ENCODE data around the gene HSPA2.

The HSPA2 gene

DNA sequence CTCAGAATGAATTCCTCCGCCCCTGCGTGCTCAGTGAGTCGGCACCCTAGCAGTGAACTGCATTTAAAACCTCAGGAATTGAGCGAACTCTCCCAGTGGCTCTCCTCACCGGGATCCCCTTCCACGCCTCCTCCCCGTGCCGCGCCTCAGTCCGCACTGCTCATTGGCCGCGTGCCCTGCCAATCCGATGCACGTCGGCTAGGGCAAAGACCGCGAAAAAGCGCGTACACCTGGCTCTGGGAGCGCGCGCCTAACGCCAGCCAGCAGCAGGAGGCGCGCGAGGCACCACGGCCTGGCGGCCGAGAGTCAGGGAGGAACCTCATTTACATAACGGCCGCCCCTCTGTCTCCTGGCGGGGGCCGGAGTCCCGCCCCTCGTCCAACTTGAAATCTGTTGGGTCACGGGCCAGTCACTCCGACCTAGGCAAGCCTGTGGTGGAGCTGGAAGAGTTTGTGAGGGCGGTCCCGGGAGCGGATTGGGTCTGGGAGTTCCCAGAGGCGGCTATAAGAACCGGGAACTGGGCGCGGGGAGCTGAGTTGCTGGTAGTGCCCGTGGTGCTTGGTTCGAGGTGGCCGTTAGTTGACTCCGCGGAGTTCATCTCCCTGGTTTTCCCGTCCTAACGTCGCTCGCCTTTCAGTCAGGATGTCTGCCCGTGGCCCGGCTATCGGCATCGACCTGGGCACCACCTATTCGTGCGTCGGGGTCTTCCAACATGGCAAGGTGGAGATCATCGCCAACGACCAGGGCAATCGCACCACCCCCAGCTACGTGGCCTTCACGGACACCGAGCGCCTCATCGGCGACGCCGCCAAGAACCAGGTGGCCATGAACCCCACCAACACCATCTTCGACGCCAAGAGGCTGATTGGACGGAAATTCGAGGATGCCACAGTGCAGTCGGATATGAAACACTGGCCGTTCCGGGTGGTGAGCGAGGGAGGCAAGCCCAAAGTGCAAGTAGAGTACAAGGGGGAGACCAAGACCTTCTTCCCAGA, at the start of gene HSPA2:
HSPA2 (plus strand) TSS at position 534 of the 995 bp plus-strand sequence; CDS start at position 643, 109 bp downstream.
- DNase-seq (ENCODE audit: low read depth) = peak; percentile 93

DNA sequence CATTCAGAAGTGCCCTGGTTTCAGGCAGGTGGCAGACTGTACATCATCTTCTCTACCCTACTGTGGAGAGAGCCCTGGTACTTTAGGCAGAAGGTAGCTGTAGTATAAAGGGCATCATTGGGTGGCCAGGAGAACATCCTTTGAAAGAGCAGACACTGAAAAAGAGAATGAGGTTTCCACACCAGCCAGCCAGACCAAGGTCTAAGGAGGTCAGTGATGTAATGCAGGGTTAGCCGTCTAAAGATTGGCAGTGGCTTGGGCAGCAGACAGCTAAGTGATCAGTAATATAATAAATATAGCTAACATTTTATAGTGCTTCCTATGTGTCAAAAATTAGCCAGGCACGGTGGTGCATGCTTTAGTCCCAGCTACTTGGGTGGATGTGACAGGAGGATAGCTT, 48.9 kb upstream of the HSPA2 start:
- DNase-seq (ENCODE audit: low read depth) = no peak

DNA sequence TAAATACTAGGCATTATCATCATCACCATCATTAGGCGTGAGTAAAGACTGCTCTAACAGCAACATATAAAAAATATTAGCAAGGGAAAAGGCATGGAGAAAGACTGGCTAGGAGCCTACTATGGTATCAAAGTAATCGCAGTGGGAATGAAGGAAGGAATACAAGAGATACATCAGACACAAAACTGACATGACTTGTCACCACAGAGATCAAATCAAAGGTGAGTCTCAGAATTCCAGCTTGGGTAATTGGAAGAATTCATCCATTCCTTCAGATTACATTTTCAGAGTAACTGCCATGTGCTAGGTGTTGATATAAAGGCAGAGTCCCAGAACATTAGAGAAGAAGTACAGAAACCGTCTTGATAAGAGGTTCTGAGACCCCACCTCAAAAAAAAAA, 47.1 kb upstream of the HSPA2 start:
- DNase-seq (ENCODE audit: low read depth) = no peak

DNA sequence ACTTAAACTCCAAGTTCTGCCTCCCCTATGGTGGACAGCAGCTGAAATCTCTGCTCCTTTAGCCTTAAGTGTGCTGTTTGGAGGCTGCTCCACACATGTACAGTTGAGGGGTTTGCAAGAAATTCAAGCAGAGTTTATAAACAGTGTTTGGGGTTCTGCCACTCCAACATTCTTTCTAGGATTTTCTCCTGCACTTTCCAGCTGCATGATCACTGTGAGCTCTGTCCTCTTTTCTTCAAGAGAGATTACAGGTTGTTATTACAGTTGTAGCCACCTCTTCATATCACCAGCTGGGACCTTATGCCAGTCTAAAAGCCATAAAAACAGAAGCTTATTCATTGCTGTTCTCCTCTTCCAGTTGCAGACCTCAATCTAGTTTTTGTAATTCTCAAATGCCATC, 45.3 kb upstream of the HSPA2 start:
- no peak for DNase-seq (ENCODE audit: low read depth)

DNA sequence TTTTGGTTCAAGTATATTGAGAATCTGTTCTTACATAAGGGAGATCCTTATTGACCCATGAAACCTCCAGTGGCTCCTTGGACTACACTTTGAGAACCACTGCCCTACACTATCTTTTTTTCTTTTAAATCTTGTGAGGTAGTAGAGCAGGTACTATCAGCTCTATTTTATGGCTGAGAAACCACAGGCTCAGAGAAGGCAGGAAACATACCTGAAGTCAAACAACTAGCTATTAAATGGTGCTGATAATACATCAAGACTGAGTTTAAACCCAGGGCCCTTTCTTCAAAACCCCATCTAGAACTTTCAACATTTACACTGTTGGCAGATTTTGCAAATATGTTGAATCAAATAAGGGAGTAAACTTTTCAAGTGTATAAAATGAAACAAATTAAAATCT, 43.8 kb upstream of the HSPA2 start:
- DNase-seq (ENCODE audit: low read depth) = no peak

DNA sequence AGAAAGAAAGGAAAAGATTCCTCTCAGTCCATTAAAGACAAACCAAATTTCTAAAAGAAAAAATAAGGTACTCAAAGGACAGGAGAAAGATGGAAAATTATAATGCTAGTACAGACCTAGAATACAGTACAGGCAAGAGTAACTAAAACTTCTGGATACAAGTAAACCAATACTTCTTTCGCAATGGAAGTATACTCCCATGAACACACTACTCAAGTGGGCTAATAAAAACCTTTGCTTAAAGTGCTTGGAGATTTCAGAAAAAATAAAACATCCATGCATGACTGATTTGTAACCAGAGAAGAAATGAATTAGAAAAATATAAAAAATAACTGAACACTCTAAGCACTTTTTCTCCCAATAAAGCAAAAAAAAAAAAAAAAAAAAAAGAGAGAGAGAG, 40.5 kb upstream of the HSPA2 start:
- DNase-seq (ENCODE audit: low read depth) = no peak

DNA sequence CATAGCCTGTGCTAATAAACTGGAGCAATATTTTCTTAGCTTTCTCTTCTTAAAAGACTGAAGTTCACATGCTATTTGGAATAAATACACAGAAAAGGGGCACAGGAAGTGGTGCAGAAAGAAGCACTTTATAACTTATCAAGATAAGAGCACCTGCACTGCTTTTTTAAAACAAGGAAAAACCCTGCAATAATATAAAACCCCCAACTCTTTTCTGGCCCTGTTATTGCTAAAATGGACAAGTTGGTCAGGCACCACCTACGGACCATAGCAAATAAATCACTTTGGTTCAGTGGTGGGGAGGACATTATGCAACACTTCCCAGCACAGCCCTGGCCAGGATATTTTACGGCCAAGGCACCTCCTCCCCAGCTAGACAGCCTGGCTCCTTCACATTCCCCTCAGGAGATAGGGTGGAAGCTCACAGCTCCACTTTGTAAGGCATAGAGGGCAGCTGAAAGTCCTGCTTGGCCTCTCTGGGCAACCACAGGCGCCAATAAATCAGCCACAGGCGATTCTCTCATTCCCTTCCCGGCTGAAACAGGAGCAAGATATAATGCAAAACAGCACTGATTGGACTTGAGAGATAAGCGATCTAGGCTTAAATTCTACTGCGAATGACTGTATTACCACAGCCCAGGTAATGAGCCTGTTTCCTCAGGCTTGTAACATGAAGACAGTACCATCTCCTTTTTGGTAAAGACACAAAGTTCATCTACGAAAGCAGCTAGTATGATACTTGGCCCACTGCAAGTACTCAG, 39.0 kb upstream of the HSPA2 start:
- no peak for DNase-seq (ENCODE audit: low read depth)

DNA sequence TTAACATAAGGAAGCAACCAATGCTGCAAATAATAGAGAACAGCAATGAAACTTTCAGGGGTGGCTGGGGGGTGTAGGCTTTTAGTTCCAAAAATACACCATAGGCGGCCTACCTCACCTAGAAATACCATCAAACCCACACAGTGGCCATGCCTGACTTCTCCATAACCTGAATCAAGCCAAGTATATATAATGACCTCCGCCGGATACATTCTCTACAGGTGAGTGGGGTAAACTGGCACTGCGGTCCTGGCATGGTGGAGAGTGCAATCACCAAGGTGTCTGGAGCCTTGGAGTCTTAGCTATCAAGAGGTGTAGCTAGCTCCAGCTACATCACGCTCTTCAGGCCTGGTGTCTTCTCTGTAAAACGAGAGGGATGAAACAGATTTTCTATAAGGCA, 38.1 kb upstream of the HSPA2 start:
- DNase-seq (ENCODE audit: low read depth) = no peak

DNA sequence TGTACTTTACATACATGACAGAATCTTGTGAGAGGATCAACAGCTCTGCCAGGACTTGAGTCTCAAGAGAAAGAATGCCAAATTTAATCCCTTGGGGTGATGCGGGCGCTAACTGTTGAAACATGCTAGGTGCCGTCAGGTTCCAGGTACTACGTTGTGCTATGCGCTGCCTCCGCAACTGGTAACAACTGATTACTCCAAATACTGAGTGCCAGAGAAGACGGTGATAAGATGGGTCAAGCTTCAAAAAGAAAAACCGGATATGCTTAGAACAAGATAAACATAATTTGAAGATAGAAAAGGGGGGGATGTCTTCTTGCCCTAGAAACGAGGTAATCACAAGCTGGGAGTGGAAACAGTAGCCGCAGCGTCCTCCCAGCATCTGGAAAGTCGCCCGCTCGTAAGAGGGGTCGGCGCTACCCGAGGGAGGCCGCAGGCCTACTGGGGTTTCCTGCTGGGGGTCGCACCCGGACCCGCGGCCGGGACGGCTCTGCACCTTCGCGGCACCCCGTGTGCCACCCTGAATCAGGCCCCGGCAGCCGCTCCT, 37.6 kb upstream of the HSPA2 start:
- DNase-seq (ENCODE audit: low read depth) = no peak

DNA sequence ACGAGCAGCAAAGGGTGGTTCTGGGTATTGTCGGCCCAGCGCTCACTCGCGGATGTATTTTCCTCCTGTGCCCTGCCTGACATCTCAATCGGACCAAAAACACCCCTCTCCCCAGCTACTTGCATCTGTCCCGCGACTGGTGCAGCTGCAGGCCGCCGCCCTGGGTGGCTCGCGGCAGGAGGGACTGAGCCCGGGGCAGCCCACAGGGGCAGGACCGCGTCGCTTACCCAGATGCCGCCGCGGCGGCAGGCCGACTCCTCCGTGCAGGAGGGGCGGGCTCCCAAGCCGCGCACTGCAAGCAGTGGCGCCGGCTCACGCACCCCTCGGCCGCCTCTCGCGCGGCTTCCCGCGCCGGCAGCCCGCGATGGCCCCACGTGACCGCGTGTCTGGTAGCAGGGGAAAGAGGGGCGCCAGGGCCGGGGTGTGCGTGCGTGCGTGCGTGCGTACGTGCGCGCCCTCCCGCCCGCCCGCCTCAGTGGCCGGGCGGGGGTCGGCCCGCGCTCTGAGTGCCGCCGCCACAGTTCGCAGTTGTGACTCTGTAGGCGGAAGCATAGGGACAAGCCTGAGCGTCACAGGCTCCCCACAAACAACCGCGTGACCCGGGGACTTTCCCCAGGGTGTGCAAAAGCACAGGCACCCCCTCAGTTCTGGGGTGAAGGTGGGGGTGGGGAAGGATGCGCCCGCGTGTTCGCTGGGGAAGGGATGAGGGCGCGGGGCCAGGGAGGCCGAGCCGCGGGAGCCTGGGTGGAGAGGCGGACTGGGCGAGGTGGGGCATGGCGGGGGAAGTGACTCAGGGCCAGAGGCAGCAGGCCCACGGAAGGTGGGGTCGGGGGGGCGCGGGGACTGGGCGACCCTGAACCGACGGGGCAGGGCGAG, 36.9 kb upstream of the HSPA2 start, which contains the start of gene ZBTB25:
ZBTB25 (minus strand) TSS at position 405 of the 876 bp plus-strand sequence. CDS start 13,305 bp downstream, outside the sequence.
- DNase-seq (ENCODE audit: low read depth) = peak; percentile 82

DNA sequence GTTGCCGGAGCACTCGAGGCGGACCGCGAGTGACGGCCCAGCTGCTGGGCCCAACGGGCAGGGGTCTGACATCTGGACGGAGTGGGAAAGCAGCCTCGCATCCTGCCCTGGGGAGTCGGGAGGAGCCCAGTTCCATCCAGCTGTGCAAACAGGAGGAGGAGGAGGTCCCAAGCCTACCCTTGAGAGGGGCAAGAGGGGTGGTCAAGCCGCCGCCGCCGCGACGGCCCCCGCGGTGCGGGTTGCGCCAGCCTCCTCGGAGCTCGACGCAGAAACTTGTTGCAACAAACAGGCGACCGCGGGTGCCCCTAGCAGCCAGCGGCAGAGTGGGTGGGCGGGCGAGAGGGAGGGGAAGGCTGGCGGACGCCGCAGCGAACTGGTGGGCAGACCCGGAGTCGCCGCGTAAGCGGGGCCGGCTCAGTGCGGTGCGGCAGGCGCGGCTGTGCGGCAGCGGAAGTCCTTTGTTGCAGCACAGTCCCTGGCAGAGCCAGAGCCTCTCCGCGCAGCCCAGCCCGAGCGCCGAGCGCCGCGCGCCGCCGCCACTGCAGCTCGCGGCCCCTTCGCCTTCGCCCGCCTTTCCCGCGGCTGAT, 36.1 kb upstream of the HSPA2 start, which contains the start of gene ZBTB1:
ZBTB1 (plus strand) TSS at position 461 of the 587 bp plus-strand sequence. CDS start 16,735 bp downstream, outside the sequence.
- peak; percentile 60 for DNase-seq (ENCODE audit: low read depth)

DNA sequence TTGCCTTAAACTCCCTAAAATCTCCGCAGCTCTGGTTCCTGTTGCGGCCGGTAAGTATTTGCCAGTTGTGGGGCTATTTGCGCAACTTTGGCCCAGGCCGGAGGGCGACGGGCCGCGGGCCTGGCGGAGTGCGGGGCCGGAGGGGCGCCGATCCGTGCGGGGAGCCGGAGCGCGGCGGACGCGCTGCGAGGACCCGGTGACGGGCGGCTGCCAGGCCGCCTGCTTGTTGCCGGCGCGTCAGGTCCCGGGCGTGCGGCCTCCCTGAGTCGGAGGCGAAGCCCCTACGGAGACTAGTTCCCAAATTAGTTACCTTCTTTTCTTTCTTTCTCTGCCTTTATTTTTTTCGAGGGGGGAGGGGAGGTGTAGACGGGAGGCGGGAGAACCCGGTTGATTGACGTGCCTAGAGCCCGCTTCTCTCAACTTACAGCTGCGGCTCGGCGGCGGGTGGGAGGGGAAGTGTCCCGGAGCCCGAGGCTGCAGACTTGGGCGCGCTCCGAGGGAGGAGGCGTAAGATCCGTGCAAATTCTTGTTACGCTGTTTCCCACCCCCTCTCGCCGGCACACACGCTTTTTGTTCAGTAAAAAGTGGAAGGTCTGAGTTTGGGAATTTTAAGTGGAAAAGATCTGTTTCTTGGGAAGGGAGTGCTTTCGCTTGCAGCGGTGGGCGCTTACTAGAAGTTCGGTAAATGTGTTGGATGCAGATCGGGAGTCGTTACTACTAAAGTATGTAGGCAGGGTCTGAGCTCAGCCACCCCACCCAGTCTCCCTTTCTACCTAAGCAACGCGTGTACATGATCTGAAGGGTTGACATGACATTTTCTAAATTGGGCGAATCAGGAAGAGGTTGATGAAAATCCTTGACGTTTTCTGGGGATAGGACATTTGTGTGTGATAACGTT, 35.4 kb upstream of the HSPA2 start:
- DNase-seq (ENCODE audit: low read depth) = peak; percentile 49

DNA sequence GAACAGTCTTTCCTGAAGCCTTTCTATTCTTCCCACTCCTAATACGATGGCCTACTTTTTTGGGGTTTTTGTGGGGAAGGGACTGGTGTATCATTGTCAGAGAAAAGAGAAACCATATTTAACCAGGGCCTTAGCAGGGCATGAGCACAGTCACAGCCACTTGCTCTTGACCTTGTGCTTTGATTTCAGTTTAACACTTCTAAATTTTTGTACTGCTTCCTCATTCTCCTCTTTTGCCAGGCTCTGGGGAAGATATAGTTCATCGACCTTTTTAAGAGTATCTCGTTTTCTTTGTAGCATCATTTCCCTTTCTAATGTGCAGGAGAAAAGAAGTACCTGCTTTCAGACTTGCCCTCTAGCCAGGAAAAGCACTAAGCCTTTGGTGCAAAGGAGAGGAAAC, 33.8 kb upstream of the HSPA2 start:
- no peak for DNase-seq (ENCODE audit: low read depth)

DNA sequence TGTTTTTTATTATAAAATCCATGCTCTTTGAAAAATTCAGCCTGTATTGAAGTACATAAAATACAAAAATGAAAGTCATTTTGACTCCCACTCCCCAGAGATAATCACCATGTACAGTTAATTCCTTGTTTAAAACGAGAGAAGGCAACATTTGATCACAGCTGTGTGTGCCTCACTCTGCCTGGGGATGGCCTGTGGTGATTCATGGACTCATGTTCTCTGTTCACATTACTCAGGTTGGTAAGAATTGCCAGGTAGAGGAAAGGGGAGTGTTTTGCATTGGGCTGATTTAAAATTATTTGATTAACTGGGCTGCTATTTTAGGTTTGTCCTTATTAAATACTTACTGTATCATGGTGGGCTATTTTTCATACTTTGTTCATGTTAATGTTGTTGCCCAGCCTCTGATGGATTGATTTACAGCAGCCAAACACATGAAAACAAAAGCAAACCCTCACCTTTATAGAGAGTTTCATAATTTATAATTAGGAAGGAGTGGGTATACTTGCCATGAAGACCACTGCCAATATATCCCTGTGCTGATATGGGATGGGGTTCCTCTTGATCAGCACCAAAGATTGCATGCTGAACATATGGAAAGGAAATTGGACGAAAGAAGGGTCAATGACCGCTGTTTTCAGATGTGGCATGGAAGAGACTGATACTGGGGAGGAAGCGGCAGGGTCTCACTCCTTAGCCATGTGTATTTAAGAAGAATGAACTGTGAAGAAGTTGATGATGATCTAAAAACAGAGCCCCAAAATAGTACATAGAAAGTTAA, 33.0 kb upstream of the HSPA2 start:
- no peak for DNase-seq (ENCODE audit: low read depth)

DNA sequence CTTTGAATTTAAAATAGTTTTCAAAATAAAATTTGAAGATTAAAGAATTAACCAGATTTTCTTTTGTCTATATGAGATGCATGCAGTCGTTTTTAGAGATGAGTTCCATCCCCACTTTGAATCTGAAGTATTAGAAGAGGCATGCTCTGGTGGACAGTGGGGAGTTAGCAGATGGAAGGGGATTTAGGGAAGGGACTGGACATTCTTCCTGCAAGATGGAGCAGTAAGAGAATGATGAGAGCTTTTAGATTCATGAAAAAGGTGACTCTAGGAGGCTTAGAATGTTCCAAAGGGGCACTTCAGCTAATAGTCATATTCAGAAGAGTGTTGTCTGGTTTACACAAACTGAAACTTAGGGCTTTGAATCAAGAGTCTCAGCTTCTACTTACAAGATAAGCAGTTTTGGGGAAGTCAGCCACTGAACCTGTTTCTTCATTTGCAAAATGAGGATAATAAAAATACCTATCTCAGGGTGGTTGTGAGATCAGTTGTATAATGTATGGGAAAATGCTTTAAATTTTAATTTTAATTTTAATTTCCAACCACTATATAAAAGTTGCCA, 32.2 kb upstream of the HSPA2 start:
- DNase-seq (ENCODE audit: low read depth) = no peak

DNA sequence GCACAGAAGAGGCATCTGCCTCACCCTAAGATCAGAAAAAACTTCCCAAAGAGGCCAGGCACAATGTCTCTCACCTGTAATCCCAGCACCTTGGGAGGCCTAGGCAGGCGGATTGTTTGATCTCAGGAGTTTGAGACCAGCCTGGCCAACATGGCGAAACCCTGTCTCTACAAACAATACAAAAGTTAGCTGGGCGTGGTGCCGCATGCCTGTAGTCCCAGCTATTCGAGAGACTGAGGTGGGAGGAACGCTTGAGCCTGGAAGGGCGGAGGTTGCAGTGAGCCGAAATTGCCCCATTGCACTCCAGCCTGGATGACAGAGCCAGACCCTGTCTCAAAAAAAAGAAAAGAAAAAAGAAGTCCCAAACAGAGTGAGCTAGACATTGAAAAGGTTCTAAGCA, 31.5 kb upstream of the HSPA2 start:
- no peak for DNase-seq (ENCODE audit: low read depth)

DNA sequence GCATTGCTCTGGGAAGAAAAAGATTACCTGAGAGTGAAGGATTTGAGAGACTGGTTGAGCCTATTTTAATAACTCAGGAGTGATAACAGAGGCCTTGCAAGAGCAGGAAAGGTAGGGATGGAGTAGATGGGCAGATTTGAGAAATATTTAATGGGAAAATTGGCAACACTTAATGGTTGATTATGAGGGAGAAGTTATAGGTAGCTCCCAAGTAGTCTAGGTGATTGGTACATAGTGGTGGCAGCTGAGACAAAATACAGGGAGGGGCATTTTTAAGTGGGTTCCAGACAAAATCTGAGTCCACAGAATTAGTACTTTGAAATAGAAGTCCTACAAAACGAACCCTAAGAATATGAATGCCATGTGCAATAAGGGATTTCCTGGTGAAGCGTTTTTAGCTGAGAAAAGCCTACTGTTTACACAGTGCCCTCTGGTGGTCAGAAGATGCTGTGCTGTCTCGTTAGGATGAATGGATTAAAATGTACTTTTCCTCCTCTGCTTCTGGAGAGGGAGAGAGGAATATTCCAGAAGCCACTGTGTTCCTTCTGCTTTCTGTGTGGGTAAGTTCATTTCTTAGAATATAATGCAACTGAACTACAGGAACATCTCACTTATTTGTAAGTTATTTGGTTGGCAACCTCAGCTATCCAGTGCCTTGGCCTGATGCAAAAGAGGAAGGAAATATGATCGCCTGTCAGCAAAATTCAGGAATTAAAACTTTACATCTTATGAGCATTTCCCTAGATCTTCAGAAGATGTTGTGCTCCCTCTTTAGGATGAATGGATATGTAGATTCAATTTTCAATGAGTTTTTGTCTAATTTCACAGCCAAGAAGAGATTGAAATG, 29.5 kb upstream of the HSPA2 start:
- DNase-seq (ENCODE audit: low read depth) = no peak

DNA sequence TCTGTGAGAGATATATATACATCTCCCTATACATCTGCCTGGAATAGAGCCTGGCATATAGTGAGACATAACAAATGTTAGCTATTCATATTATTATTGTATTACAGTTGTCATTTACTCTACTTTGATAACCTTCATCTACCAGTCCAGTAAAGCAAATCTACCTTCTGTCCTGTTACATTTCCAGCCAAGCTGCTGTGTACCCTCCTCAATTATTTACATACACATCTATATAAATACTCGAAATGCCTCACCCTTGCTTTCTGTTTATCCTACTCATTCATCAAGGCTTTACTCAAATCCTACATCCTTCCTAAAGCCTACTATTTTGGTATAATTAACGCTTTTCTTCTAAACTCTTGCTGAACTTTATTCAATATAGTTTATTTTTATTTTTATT, 27.3 kb upstream of the HSPA2 start:
- no peak for DNase-seq (ENCODE audit: low read depth)

Data from CMK (cell line).